Measurements from ENCODE around the gene HOMER2.

HOMER2 gene

DNA sequence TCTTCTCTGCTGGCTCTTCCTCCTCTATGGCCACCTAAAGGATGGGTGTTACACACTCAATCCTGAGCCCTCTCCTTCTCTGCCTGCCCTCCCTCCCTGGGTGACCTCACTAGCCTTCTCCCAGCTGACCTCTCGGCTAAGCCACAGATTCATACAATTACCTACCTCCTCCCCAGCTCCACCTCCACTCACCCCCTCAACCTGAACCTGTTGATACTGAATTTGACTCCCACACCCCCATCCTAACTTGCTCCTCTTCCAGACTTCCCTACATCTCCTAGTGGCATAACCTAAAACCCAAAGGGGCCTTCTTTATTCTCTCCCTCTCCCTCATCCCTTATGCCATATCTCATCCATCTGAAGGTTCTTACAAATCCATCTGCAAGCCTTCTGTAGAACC, 17.1 kb downstream of the HOMER2 start:
- in situ Hi-C loops (cut with HindIII; ENCODE audit: low sequenced_read_pairs): no loop called here
- no peak for DNase-seq (ENCODE audit: low read depth, low spot score)
- no peak overlapping the region for H3K4me3 ChIP-seq (ENCODE audit: low read depth, low read length)
- TF ChIP-seq, protein P1, sequence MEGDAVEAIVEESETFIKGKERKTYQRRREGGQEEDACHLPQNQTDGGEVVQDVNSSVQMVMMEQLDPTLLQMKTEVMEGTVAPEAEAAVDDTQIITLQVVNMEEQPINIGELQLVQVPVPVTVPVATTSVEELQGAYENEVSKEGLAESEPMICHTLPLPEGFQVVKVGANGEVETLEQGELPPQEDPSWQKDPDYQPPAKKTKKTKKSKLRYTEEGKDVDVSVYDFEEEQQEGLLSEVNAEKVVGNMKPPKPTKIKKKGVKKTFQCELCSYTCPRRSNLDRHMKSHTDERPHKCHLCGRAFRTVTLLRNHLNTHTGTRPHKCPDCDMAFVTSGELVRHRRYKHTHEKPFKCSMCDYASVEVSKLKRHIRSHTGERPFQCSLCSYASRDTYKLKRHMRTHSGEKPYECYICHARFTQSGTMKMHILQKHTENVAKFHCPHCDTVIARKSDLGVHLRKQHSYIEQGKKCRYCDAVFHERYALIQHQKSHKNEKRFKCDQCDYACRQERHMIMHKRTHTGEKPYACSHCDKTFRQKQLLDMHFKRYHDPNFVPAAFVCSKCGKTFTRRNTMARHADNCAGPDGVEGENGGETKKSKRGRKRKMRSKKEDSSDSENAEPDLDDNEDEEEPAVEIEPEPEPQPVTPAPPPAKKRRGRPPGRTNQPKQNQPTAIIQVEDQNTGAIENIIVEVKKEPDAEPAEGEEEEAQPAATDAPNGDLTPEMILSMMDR (IDR thresholded peaks at IDR 0.05; ENCODE audit: low read depth, low read length): no peak

DNA sequence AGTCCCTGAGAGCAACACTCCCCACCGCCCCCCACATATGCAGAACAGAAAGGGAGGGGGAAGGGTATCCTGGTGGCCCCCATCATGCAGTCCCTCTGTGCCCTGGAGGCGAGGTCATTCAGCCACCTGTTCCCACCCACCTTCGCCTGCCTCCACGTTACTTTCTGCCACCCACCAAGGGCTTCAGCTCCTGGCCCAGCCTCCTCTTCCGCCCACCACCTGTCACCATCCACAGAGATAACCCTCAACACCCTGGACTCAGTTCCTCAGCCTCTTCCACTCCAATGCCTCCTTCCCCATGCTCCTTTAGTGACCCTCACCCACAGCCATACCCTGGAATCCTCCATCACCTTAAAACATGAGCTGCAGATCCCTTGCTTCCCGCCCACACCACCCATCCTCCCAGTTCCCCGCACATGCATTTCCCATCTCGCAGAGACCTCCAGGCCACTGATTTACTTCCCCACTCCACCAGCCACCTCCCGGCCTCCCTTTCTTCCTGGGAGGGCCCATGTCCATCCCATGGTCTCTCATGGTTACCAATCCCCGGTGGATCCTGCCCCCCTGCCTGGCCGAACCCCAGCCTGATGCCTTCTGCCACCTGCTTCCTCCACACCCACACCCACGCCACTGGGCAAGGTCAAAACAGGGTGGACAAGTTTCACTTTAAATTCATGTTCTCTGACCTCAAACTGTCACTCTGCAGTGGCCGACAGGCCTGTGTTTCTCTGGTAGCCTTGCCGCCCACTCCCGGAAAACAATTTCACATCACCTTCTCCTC, 18.2 kb downstream of the HOMER2 start:
- H3K4me3 ChIP-seq (ENCODE audit: low read depth, low read length): no peak overlapping the region
- TF ChIP-seq, protein P1 (IDR thresholded peaks at IDR 0.05; ENCODE audit: low read depth, low read length): no peak
- no peak for DNase-seq (ENCODE audit: low read depth, low spot score)
- in situ Hi-C loops (cut with HindIII; ENCODE audit: low sequenced_read_pairs): no loop called here

DNA sequence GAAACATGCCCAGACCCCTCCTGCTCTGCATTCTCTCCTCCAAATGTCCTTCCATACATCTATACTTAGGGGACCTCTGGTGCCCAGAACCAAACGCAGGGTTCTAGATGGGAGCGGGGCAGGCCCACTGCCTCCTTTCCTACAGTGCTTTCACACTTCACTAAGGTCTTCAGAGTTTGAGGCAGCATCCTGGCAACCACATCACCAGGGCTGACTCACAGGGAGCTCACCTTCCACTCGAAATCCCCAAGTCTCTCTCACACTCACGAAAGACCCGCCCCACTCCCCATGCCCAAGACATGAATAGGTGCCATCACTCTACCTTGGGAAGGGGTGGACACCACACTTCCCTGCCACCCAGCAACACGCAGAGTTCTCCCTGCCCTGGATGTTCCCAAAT, 18.9 kb downstream of the HOMER2 start:
- in situ Hi-C loops (cut with HindIII; ENCODE audit: low sequenced_read_pairs): no loop called here
- TF ChIP-seq, protein P1 (IDR thresholded peaks at IDR 0.05; ENCODE audit: low read depth, low read length): no peak
- DNase-seq (ENCODE audit: low read depth, low spot score): no peak
- no peak overlapping the region for H3K4me3 ChIP-seq (ENCODE audit: low read depth, low read length)

DNA sequence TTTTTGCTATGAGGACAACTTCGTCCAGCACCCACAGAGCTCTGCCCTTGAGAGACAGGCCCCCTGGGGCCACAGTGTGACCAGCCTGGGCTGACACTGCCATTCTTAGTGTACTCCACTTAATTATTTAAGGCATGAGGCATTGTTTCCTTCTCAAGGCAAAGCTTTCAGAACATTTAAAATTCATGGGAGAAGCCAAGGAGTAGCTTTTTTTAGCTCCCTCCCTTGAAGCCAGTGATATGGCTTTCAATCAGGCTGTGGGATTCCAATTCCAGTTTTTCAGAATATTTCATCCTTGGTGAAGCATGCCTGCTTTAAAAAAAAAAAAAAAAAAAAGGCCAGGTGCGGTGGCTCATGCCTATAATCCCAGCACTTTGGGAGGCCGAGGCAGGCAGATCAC, 21.3 kb downstream of the HOMER2 start:
- in situ Hi-C loops (cut with HindIII; ENCODE audit: low sequenced_read_pairs): no loop called here
- no peak for DNase-seq (ENCODE audit: low read depth, low spot score)
- TF ChIP-seq, protein P1 (IDR thresholded peaks at IDR 0.05; ENCODE audit: low read depth, low read length): no peak
- no peak overlapping the region for H3K4me3 ChIP-seq (ENCODE audit: low read depth, low read length)

DNA sequence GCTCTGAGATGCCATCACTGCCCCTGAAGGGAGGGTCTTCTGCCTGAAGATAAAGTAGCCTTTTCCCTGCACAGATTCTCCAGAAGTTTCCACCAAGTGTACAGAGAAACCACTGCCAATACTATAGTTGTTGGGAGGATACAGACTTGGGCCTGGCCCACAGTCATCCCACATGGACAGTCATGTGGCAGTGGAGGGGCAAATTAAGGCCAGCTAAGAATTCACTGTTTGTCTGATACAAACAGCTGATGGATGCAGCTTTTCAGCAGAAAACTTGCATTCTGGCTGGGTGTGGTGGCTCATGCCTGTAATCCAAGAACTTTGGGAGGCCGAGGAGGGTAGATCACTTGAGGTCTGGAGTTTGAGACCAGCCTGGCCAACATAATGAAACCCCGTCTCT, 22.1 kb downstream of the HOMER2 start:
- TF ChIP-seq, protein P1 (IDR thresholded peaks at IDR 0.05; ENCODE audit: low read depth, low read length): no peak
- no peak overlapping the region for H3K4me3 ChIP-seq (ENCODE audit: low read depth, low read length)
- in situ Hi-C loops (cut with HindIII; ENCODE audit: low sequenced_read_pairs): no loop called here
- DNase-seq (ENCODE audit: low read depth, low spot score): no peak

DNA sequence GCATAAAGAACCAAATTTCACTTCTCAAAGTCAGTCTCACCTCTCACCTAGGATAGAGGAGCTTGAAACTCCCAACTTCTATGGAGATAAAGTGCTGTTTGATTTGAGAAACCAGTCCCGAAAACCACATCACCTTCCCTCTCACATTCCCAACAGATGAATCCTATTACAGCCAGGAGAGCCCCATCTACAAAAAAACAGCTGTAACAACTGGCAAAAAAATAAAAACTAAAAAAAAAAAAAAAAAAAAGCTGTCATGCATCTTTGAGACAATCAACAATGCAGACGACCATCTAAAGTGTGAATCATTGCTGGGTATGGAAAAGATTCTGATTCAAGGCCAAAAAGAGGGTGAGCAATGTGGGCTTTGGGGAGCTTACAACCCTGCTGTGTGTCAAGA, 23.8 kb downstream of the HOMER2 start:
- no peak overlapping the region for H3K4me3 ChIP-seq (ENCODE audit: low read depth, low read length)
- TF ChIP-seq, protein P1 (IDR thresholded peaks at IDR 0.05; ENCODE audit: low read depth, low read length): no peak
- DNase-seq (ENCODE audit: low read depth, low spot score): no peak
- in situ Hi-C loops (cut with HindIII; ENCODE audit: low sequenced_read_pairs): no loop called here

Data from astrocyte of the spinal cord (primary cell).